AG09319 (cell line): ENCODE results near the gene RPS6KA2.

ENCODE experiments used
- DNase-seq: peaks from one replicate; pipeline ENCODE4 v3.0.0-alpha.2; 2010; ENCODE audit warnings: low read depth; ENCODE audit errors: extremely low read depth
- CTCF ChIP-seq: IDR thresholded peaks from 2 replicates; pipeline ENCODE4 v1.5.1; 2011; ENCODE audit warnings: low read depth, mild to moderate bottlenecking, inconsistent platforms, low read length, moderate library complexity

The RPS6KA2 gene

GRCh38 chr6:166423781-166424180 is 203.3 kb downstream of the RPS6KA2 start:
- no peak for TF ChIP-seq CTCF
- DNase-seq = no peak

- no peak for TF ChIP-seq CTCF
- no peak for DNase-seq
These were observed 203.9 kb downstream of the RPS6KA2 start for GRCh38 chr6:166423051-166423745.

- no peak for DNase-seq
- TF ChIP-seq CTCF = no peak
These were observed 204.7 kb downstream of the RPS6KA2 start for GRCh38 chr6:166422201-166422940.

- no peak; the same call in 1 of the 2 replicates for TF ChIP-seq CTCF
- no peak for DNase-seq
These were observed 206.7 kb downstream of the RPS6KA2 start for GRCh38 chr6:166420351-166420750.

- TF ChIP-seq CTCF = no peak
- no peak for DNase-seq
These were observed 207.3 kb downstream of the RPS6KA2 start for GRCh38 chr6:166419717-166420116.

GRCh38 chr6:166419286-166419685 is 207.8 kb downstream of the RPS6KA2 start:
- no peak for DNase-seq

More at GRCh38 chr6:166419286-166419685, 207.8 kb downstream of the RPS6KA2 start:
- no peak for TF ChIP-seq CTCF
